Peyer's patch (tissue), 4 donors: ENCODE measurements around the gene HK3. TPM values are rescaled to one million over a fixed set of nuclear protein-coding genes. Genes with fewer than 3 reads are reported as not detected.

Experiments
- DNase-seq, 3 donors: peaks; one replicate each; pipeline ENCODE4 v3.0.0-alpha.2; 2017 to 2019
- H3K27ac ChIP-seq, 4 donors: fragments of 200-600 bp; sonication (generic); one replicate each; pipeline ENCODE4 v1.5.1; 2016 to 2019
- H3K27me3 ChIP-seq, 2 donors: fragments of 200-600 bp; sonication (generic); one replicate each; pipeline ENCODE4 v1.5.1; 2019
- H3K36me3 ChIP-seq, 3 donors: fragments of 200-600 bp; sonication (generic); one replicate each; pipeline ENCODE4 v1.5.1; 2016 to 2019
- H3K4me1 ChIP-seq, 4 donors: fragments of 200-600 bp; sonication (generic); one replicate each; pipeline ENCODE4 v1.5.1; 2016 to 2019
- H3K4me3 ChIP-seq, 4 donors: fragments of 200-600 bp; sonication (generic); 1 replicate in 3 of 4; 2 replicates in 1 of 4; pipeline ENCODE4 v1.5.1; 2016 to 2019; ENCODE audit warnings: mild to moderate bottlenecking in 1 of 4
- H3K9me3 ChIP-seq, 4 donors: fragments of 200-600 bp; sonication (generic); one replicate each; pipeline ENCODE4 v1.5.1; 2016 to 2019; ENCODE audit warnings: mild to moderate bottlenecking in 1 of 4
- CTCF ChIP-seq, 6 experiments: fragments of 450-650 bp in 4 of 6; fragments of 200-600 bp in 2 of 6; sonication (generic) in 1 of 6; IDR thresholded peaks; one replicate each; pipeline ENCODE4 v1.5.1; 2017 to 2019; ENCODE audit warnings: antibody characterized with exemption in 6 of 6, mild to moderate bottlenecking in 3 of 6, moderate library complexity in 1 of 6
- POLR2A ChIP-seq, 2 donors: fragments of 450-650 bp; IDR thresholded peaks; one replicate each; pipeline ENCODE4 v1.5.1; 2017; ENCODE audit warnings: antibody characterized with exemption in 2 of 2, mild to moderate bottlenecking in 2 of 2, moderate library complexity in 2 of 2
- total RNA-seq, 4 donors: library from RNA; depleted of rRNA; stranded (reverse); fragments of >200 nt; gene quantifications; one replicate each; pipeline ENCODE4 v1.1.0, GENCODE V29; 2016

HK3 gene
- total RNA-seq, 4 donors from 2014 or later = 1.6 to 7.4 (median 3.6) TPM

DNA sequence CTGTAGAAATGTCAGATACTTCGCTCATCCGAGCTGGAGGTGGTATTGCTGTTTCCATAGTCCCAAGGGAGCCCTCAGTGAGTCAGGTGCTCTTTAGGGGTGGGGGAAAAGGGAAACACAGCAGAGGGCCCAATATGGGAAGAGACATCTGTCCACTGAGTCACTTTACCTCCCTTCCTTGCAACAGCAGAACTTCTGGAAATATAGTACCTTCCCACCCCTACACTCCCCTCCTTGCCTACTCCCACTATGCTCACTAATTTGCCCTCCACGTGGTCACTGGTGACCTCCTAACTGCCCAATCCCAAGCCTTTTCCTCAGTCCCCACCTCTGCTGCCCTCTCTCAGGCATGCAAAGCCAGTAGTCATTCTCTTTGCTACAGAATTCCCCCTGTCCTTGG, 1.9 kb downstream of the HK3 start:
- no peak overlapping the region for H3K27ac ChIP-seq
- no peaks in the 10 kb centered on the region for H3K9me3 ChIP-seq
- H3K4me3 ChIP-seq = no peak overlapping the region
- DNase-seq = no peak
- H3K36me3 ChIP-seq = no peaks in the 10 kb centered on the region
- no peaks in the 10 kb centered on the region for H3K27me3 ChIP-seq
- TF ChIP-seq CTCF (IDR thresholded peaks at IDR 0.05) (no peak), POLR2A (IDR thresholded peaks at IDR 0.05) (no peak)
- H3K4me1 ChIP-seq = no peaks in the 10 kb centered on the region

GRCh38 chr5:176895831-176896230, 3.3 kb downstream of the HK3 start:
- no peak for DNase-seq
- Histone ChIP-seq H3K27me3 (no peaks in the 10 kb centered on the region), H3K4me1 (no peaks in the 10 kb centered on the region), H3K4me3 (no peak overlapping the region), H3K36me3 (no peaks in the 10 kb centered on the region), H3K9me3 (no peaks in the 10 kb centered on the region), H3K27ac (no peak overlapping the region)
- no peak for TF ChIP-seq CTCF (IDR thresholded peaks at IDR 0.05)
- no peak for TF ChIP-seq POLR2A (IDR thresholded peaks at IDR 0.05)

GRCh38 chr5:176894298-176894697, 4.8 kb downstream of the HK3 start:
- Histone ChIP-seq H3K36me3 (no peaks in the 10 kb centered on the region), H3K27me3 (no peaks in the 10 kb centered on the region), H3K4me1 (no peaks in the 10 kb centered on the region), H3K4me3 (no peak overlapping the region), H3K9me3 (no peaks in the 10 kb centered on the region), H3K27ac (no peak overlapping the region)
- no peak for TF ChIP-seq CTCF (IDR thresholded peaks at IDR 0.05)
- no peak for TF ChIP-seq POLR2A (IDR thresholded peaks at IDR 0.05)
- no peak for DNase-seq

GRCh38 chr5:176892663-176893062, 6.5 kb downstream of the HK3 start:
- no peak for TF ChIP-seq CTCF (IDR thresholded peaks at IDR 0.05)
- peak in 1 of 3 donors; percentile 15 for DNase-seq
- H3K4me3 ChIP-seq = no peak overlapping the region

DNA sequence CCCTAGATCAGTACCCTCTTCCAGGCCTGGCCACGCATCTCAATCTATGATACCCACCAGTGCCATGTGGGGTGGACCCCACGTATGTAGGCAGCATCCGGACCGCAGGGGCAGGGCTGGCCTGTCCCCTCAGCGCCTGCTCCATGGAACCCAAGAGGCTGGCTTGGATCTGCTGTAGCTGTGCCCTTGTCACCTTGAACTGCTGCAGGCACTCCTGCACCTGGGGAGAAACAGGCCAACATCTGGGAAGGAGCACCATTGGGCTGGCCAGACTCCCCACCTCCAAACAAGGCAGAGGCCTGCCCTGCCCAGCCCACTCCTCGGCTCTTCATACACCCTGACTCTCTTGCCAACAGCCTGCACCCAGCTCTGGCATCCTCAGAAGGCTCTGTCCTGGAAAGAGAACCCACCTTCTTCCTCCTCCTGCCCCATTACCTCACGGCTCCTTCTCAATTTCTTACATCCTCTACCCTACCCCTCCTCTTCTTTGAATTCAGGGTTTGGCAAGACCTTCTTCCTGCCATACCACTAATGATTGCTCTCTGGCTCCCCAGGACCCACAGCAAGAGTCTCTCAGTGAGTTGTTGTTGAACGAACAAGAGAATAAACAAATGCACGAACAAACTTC, 7.7 kb downstream of the HK3 start:
- H3K4me3 ChIP-seq = no peak overlapping the region
- no peaks in the 10 kb centered on the region for H3K4me1 ChIP-seq
- no peak overlapping the region for H3K27ac ChIP-seq
- TF ChIP-seq CTCF (IDR thresholded peaks at IDR 0.05) = no peak
- TF ChIP-seq POLR2A (IDR thresholded peaks at IDR 0.05) = no peak
- no peaks in the 10 kb centered on the region for H3K27me3 ChIP-seq
- peak in 1 of 3 donors; percentile 26 for DNase-seq
- H3K9me3 ChIP-seq = no peaks in the 10 kb centered on the region
- H3K36me3 ChIP-seq = no peaks in the 10 kb centered on the region

More at GRCh38 chr5:176892663-176893062, 6.5 kb downstream of the HK3 start:
- Histone ChIP-seq H3K27me3 (no peaks in the 10 kb centered on the region), H3K36me3 (no peaks in the 10 kb centered on the region), H3K27ac (no peak overlapping the region), H3K4me1 (no peaks in the 10 kb centered on the region), H3K9me3 (no peaks in the 10 kb centered on the region)
